HEK293T (cell line): ENCODE measurements around the gene CX3CL1.

Source experiments
- BHLHE40 ChIP-seq: fragments of 450-650 bp; IDR thresholded peaks from 2 replicates; pipeline ENCODE4 v1.6.1; 2016; ENCODE audit warnings: mild to moderate bottlenecking, moderate library complexity, borderline replicate concordance
- PKNOX1 ChIP-seq: fragments of 450-650 bp; IDR thresholded peaks from 2 replicates; pipeline ENCODE4 v1.6.1; 2016
- SP1 ChIP-seq: fragments of 450-650 bp; IDR thresholded peaks from 2 replicates; pipeline ENCODE4 v1.6.1; 2017
- SUZ12 ChIP-seq: fragments of 450-650 bp; IDR thresholded peaks from 2 replicates; pipeline ENCODE4 v1.6.1; 2016; ENCODE audit warnings: mild to moderate bottlenecking
- ZNF384 ChIP-seq: fragments of 450-650 bp; IDR thresholded peaks from 2 replicates; pipeline ENCODE4 v1.6.1; 2016

GRCh38 chr16:57345666-57346204, 26.6 kb upstream of the CX3CL1 start:
- no peak for TF ChIP-seq SUZ12
- no peak for TF ChIP-seq BHLHE40
- no peak for TF ChIP-seq ZNF384
- TF ChIP-seq PKNOX1, result no peak
- TF ChIP-seq SP1, result no peak
